Calu3 (cell line): Measurements from ENCODE around the gene IKZF5. TPM values are rescaled to one million over a fixed set of nuclear protein-coding genes. Genes with fewer than 3 reads are reported as not detected.

ENCODE experiments used
- BruUV-seq: library from RNA; stranded (reverse); fragments of 400-500 nt; replicated peaks from 2 replicates; lab custom pipeline; 2021; lab: Mats Ljungman, UMichigan
- CTCF ChIA-PET: fragments of 300-600 bp; sonication (Branson Sonifier 250); formaldehyde crosslinking; loops from one replicate; lab custom pipeline; 2022; ENCODE audit warnings: antibody characterized with exemption; lab: Charles Lee
- DNase-seq: peaks from one replicate; pipeline ENCODE4 v3.0.0; 2022
- H3K27ac Mint-ChIP-seq: one replicate; pipeline ENCODE4 v1.8.0; 2022; ENCODE audit warnings: mixed read lengths; ENCODE audit not compliant: unreplicated experiment
- H3K27me3 Mint-ChIP-seq: one replicate; pipeline ENCODE4 v1.8.0; 2022; ENCODE audit warnings: mixed read lengths; ENCODE audit not compliant: unreplicated experiment
- H3K36me3 Mint-ChIP-seq: one replicate; pipeline ENCODE4 v1.8.0; 2022; ENCODE audit warnings: mild to moderate bottlenecking, moderate library complexity, mixed read lengths; ENCODE audit not compliant: insufficient read depth, unreplicated experiment
- H3K4me1 Mint-ChIP-seq: one replicate; pipeline ENCODE4 v1.8.0; 2022; ENCODE audit warnings: mild to moderate bottlenecking, low read depth, mixed read lengths; ENCODE audit not compliant: unreplicated experiment
- H3K4me3 Mint-ChIP-seq: one replicate; pipeline ENCODE4 v1.8.0; 2022; ENCODE audit warnings: mild to moderate bottlenecking, low read depth, moderate library complexity, mixed read lengths; ENCODE audit not compliant: unreplicated experiment
- H3K9me3 Mint-ChIP-seq: one replicate; pipeline ENCODE4 v1.8.0; 2022; ENCODE audit warnings: low read depth, mixed read lengths; ENCODE audit not compliant: unreplicated experiment
- CTCF ChIP-seq: fragments of 200-600 bp; IDR thresholded peaks from one replicate; pipeline ENCODE4 v1.8.0; 2022; ENCODE audit warnings: antibody characterized with exemption; ENCODE audit not compliant: unreplicated experiment
- intact Hi-C: fragments of 100-400 bp; cut with micrococcal nuclease; formaldehyde crosslinking; loops from one replicate; pipeline ENCODE4 v1.10.0; 2022; ENCODE audit not compliant: unreplicated experiment
- total RNA-seq: library from RNA; stranded (reverse); gene quantifications from 2 replicates; pipeline ENCODE4 v1.2.3, GENCODE V29; 2022

IKZF5 gene
- total RNA-seq, 1 experiment from 2014 or later = 9.2 TPM

DNA sequence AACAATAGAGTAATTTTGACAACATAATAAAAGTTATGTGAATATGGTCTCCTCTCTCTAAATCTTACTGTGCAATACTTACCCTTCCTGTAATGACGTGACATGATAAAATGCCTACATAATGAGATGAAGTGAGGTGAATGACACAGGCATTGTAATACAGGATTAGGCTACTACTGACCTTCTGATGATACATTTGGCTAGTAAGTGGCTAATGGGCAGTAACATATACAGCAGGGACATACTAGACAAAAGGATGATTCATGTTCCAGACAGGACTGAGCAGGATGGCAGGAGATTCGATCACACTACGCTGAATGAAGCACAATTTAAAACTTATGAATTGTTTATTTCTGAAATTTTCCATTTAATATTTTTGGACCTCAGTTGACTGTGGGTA lies 59.3 kb downstream of the IKZF5 start:
- Mint-ChIP-seq H3K27ac (no peak overlapping the region), H3K4me1 (no peaks in the 10 kb centered on the region), H3K36me3 (peaks cover 18% of the 10 kb centered on the region), H3K4me3 (no peak overlapping the region), H3K27me3 (no peaks in the 10 kb centered on the region), H3K9me3 (no peaks in the 10 kb centered on the region)
- CTCF ChIA-PET = no interaction called here
- DNase-seq = no peak
- no peak for TF ChIP-seq CTCF
- no TSS peak for BruUV-seq
- intact Hi-C loops = no loop called here

Other genes with a start within 250 kb of the IKZF5 start
- 0.93 and 1.5 TPM in 2 replicates for gene CUZD1, start 162.9 kb downstream of the IKZF5 start, total RNA-seq
- 5.1 and 6.3 TPM in 2 replicates for gene FAM24B, start 129.2 kb downstream of the IKZF5 start, total RNA-seq
- not detected in 2 replicates for gene FAM24A, start 98.2 kb downstream of the IKZF5 start, total RNA-seq
- gene C10orf88, start 54.6 kb downstream of the IKZF5 start, total RNA-seq = 7.8 and 8.3 TPM in 2 replicates
- gene PSTK, start 28.4 kb downstream of the IKZF5 start, total RNA-seq = 1.2 and 3.3 TPM in 2 replicates
- 8.7 and 11.3 TPM in 2 replicates for gene ACADSB, start 211 bp upstream of the IKZF5 start, total RNA-seq
- gene HMX3, start 127.2 kb upstream of the IKZF5 start, total RNA-seq = not detected in 2 replicates
- not detected in 2 replicates for gene HMX2, start 139.3 kb upstream of the IKZF5 start, total RNA-seq
- gene BUB3, start 145.6 kb upstream of the IKZF5 start, total RNA-seq = 112 and 113 TPM in 2 replicates